A673 (cell line): ENCODE data around the gene COLEC12. TPM values are rescaled to one million over a fixed set of nuclear protein-coding genes. Genes with fewer than 3 reads are reported as not detected.

Experiments used
- BruUV-seq: library from RNA; stranded (reverse); fragments of 400-500 nt; replicated peaks from 2 replicates; lab custom pipeline; 2021; lab: Mats Ljungman, UMichigan
- CTCF ChIA-PET: fragments of 300-600 bp; sonication (Branson Sonifier 250); formaldehyde crosslinking; loops from one replicate; lab custom pipeline; 2022; ENCODE audit warnings: antibody characterized with exemption; lab: Charles Lee
- POLR2A ChIA-PET: fragments of 300-600 bp; sonication (Branson Sonifier 250); formaldehyde crosslinking; loops from one replicate; lab custom pipeline; 2022; ENCODE audit warnings: antibody characterized with exemption; ENCODE audit not compliant: low non-redundant PET; lab: Charles Lee
- DNase-seq: peaks from one replicate; pipeline ENCODE4 v3.0.0-alpha.2; 2015; ENCODE audit warnings: low spot score
- H3K27ac ChIP-seq: fragments of 200-600 bp; sonication (generic); 2 replicates; pipeline ENCODE4 v1.5.1; 2016; ENCODE audit warnings: mixed run types, low read depth, mild to moderate bottlenecking, mixed read lengths, antibody characterized with exemption, low read length; ENCODE audit not compliant: poor library complexity, severe bottlenecking
- H3K27me3 ChIP-seq: fragments of 200-600 bp; sonication (generic); replicated peaks from 2 replicates; pipeline ENCODE4 v1.6.1; 2017; ENCODE audit warnings: mixed run types, low read depth, mild to moderate bottlenecking, mixed read lengths, antibody characterized with exemption, low read length; ENCODE audit not compliant: insufficient read depth, poor library complexity
- H3K36me3 ChIP-seq: fragments of 200-600 bp; sonication (generic); 2 replicates; pipeline ENCODE4 v1.6.1; 2016; ENCODE audit warnings: mixed run types, mild to moderate bottlenecking, mixed read lengths, antibody characterized with exemption, low read length; ENCODE audit not compliant: insufficient read depth, poor library complexity, severe bottlenecking
- H3K4me1 ChIP-seq: fragments of 200-600 bp; sonication (generic); 2 replicates; pipeline ENCODE4 v1.6.1; 2017; ENCODE audit warnings: mixed run types, mild to moderate bottlenecking, mixed read lengths, antibody characterized with exemption, low read length; ENCODE audit not compliant: insufficient read depth, poor library complexity, severe bottlenecking
- H3K4me3 ChIP-seq: fragments of 200-600 bp; sonication (generic); 2 replicates; pipeline ENCODE4 v1.5.1; 2016; ENCODE audit warnings: low read depth, mixed run types, mild to moderate bottlenecking, mixed read lengths, low read length; ENCODE audit not compliant: poor library complexity, severe bottlenecking
- H3K9me3 ChIP-seq: fragments of 200-600 bp; sonication (generic); 2 replicates; pipeline ENCODE4 v1.6.1; 2016; ENCODE audit warnings: mixed run types, low read depth, mild to moderate bottlenecking, mixed read lengths, antibody characterized with exemption, low read length; ENCODE audit not compliant: poor library complexity, severe bottlenecking
- EZH2 ChIP-seq: fragments of 200-600 bp; sonication (generic); IDR thresholded peaks from 2 replicates; pipeline ENCODE4 v1.6.1; 2017; ENCODE audit warnings: borderline replicate concordance, low read depth, mild to moderate bottlenecking, mixed read lengths, antibody characterized with exemption, low read length; ENCODE audit not compliant: poor library complexity, severe bottlenecking
- intact Hi-C: fragments of 100-400 bp; cut with micrococcal nuclease; formaldehyde crosslinking; loops from one replicate; pipeline ENCODE4 v1.10.0; 2022; ENCODE audit not compliant: unreplicated experiment
- total RNA-seq: library from RNA; stranded (reverse); gene quantifications from 2 replicates; pipeline ENCODE4 v1.2.3, GENCODE V29; 2021
- TF ChIP-seq, protein P1 (sequence below): fragments of 300-800, 200-600 bp; sonication (generic); conservative IDR thresholded peaks from 2 replicates; pipeline ENCODE4 v1.5.1; 2017; ENCODE audit warnings: low read depth, mild to moderate bottlenecking, antibody characterized with exemption, low read length, moderate library complexity, mixed read lengths

COLEC12 gene
- total RNA-seq, 1 experiment from 2014 or later, result 0.86 TPM

DNA sequence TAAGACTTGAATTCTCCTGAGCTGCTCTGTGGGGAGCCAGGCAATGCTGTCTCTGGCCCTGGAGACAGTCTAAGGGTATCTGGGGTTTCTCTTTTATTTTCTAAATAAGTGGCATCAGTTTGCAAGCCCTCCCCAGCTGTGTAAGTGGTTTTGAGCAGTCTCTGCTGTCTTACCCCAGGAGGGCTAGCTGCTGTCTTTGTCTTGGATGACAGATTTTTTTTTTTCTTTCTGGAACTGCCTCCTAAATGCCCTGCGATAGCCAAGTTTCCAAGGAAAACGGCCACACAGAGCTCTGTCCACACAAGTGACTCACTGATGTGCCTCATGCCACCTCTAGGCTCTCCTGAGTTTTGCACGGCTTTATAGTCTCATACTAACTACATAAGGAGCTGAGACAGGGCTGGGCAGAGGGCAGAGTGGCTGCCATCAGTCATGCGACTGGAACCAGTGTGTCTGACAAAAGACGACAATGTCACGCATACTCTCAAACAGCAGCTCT lies 195.4 kb downstream of the COLEC12 start:
- DNase-seq, result peak; percentile 33
- H3K4me1 ChIP-seq, result peaks cover 5% of the 10 kb centered on the region
- POLR2A ChIA-PET, result no interaction called here
- intact Hi-C loops, result no loop called here
- no peak overlapping the region for H3K27ac ChIP-seq
- CTCF ChIA-PET, result no interaction called here
- TF ChIP-seq, protein P1, sequence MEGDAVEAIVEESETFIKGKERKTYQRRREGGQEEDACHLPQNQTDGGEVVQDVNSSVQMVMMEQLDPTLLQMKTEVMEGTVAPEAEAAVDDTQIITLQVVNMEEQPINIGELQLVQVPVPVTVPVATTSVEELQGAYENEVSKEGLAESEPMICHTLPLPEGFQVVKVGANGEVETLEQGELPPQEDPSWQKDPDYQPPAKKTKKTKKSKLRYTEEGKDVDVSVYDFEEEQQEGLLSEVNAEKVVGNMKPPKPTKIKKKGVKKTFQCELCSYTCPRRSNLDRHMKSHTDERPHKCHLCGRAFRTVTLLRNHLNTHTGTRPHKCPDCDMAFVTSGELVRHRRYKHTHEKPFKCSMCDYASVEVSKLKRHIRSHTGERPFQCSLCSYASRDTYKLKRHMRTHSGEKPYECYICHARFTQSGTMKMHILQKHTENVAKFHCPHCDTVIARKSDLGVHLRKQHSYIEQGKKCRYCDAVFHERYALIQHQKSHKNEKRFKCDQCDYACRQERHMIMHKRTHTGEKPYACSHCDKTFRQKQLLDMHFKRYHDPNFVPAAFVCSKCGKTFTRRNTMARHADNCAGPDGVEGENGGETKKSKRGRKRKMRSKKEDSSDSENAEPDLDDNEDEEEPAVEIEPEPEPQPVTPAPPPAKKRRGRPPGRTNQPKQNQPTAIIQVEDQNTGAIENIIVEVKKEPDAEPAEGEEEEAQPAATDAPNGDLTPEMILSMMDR, result no peak
- TF ChIP-seq EZH2, result no peak
- H3K9me3 ChIP-seq, result no peaks in the 10 kb centered on the region
- no TSS peak for BruUV-seq
- H3K4me3 ChIP-seq, result no peak overlapping the region
- H3K36me3 ChIP-seq, result no peaks in the 10 kb centered on the region
- no peaks in the 10 kb centered on the region for H3K27me3 ChIP-seq

DNA sequence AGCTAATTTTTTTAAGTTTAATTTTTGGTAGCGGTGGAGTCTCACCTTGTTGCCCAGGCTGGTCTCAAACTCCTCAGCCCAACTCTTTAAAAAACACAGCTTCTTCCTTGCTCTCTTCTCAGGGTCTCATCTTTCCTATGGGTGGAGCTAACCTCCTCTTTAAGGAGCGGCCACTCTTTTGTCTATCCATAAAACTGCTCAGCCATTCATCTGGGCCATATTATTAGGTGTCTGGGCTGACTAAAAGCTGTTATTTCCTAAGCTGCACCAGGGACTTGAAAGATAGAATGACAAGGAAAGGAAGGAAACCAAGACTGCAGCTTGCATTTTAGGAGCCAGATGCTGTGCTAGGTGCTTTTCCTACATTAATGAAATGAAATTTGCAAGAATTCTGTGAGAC lies 196.9 kb downstream of the COLEC12 start:
- BruUV-seq, result no TSS peak
- DNase-seq, result no peak
- TF ChIP-seq, protein P1, result no peak
- no peak for TF ChIP-seq EZH2
- peaks cover 5% of the 10 kb centered on the region for H3K4me1 ChIP-seq
- H3K27ac ChIP-seq, result no peak overlapping the region
- H3K27me3 ChIP-seq, result no peaks in the 10 kb centered on the region
- POLR2A ChIA-PET, result no interaction called here
- H3K36me3 ChIP-seq, result no peaks in the 10 kb centered on the region
- no peaks in the 10 kb centered on the region for H3K9me3 ChIP-seq
- no peak overlapping the region for H3K4me3 ChIP-seq
- CTCF ChIA-PET, result no interaction called here
- intact Hi-C loops, result no loop called here

DNA sequence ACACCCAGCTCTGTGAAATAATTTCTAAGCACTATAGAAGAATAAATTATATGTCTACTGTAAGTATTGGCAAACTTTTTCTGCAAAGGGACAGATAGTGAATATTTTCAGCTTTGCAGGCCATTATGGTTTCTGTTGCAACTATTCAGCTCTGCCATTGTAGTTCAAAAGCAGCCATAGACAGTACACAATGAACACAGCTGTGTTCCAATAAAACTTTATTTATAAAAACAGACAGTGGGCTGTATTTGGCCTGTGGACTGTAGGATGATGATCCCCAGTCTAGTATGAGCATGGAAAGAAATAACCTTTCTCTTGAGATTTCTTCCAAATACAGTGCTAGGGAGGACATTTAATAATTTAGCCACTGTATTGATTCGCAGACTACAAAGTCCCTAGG lies 197.5 kb downstream of the COLEC12 start:
- BruUV-seq, result no TSS peak
- POLR2A ChIA-PET, result no interaction called here
- H3K4me3 ChIP-seq, result no peak overlapping the region

More for the DNA sequence above, 197.5 kb downstream of the COLEC12 start:
- no peaks in the 10 kb centered on the region for H3K36me3 ChIP-seq
- H3K4me1 ChIP-seq, result peaks cover 5% of the 10 kb centered on the region
- CTCF ChIA-PET, result no interaction called here
- DNase-seq, result no peak
- H3K9me3 ChIP-seq, result no peaks in the 10 kb centered on the region
- H3K27me3 ChIP-seq, result no peaks in the 10 kb centered on the region
- intact Hi-C loops, result no loop called here
- no peak overlapping the region for H3K27ac ChIP-seq
- TF ChIP-seq EZH2, result no peak
- TF ChIP-seq, protein P1, result no peak
